A549 (cell line): ENCODE results near the gene ICA1L. TPM values are rescaled to one million over a fixed set of nuclear protein-coding genes. Genes with fewer than 3 reads are reported as not detected.

ENCODE experiments used
- ATAC-seq, 2 experiments: fragments of 200-7000 bp in 1 of 2; fragments of >200 bp in 1 of 2; cut with Nextera tagmentation in 1 of 2; cut with Tn5 transposase in 1 of 2; 3 replicates each; pipeline versions ENCODE4 v1.8.0 to v1.9.1; 2018 to 2020; ENCODE audit warnings: mild to moderate bottlenecking in 1 of 2, moderate library complexity in 1 of 2
- CTCF ChIA-PET: fragments of 300-600 bp; sonication (Branson Sonifier 250); formaldehyde crosslinking; extraction: SDS; loops from one replicate; lab custom pipeline; 2021; ENCODE audit warnings: antibody characterized with exemption, inconsistent platforms; lab: Yijun Ruan, JAX
- POLR2A ChIA-PET: fragments of 350-600 bp; formaldehyde crosslinking; extraction: SDS; loops from one replicate; lab custom pipeline; 2021; ENCODE audit warnings: antibody characterized with exemption, inconsistent platforms; lab: Yijun Ruan, JAX
- DNase-seq, 2 experiments: peaks; one replicate each; pipeline versions ENCODE4 v3.0.0 to v3.0.0-alpha.2; 2011 to 2016; ENCODE audit warnings: low read depth in 1 of 2, low spot score in 1 of 2
- FAIRE-seq: peaks from 2 replicates; lab custom pipeline; 2011; peaks lifted over from hg19 to GRCh38; lab: Jason Lieb, UNC
- H3K27ac ChIP-seq, 2 experiments: fragments of >200 bp; sonication (Bioruptor Twin); formaldehyde crosslinking; 3 replicates each; pipeline ENCODE4 v1.5.1; 2016 to 2017
- H3K4me1 ChIP-seq: fragments of >200 bp; sonication (Bioruptor Twin); formaldehyde crosslinking; 3 replicates; pipeline ENCODE4 v1.6.1; 2016
- H3K4me2 ChIP-seq: fragments of >200 bp; sonication (Bioruptor Twin); formaldehyde crosslinking; 3 replicates; pipeline ENCODE4 v1.6.1; 2016
- H3K4me3 ChIP-seq: fragments of >200 bp; sonication (Bioruptor Twin); formaldehyde crosslinking; 3 replicates; pipeline ENCODE4 v1.5.1; 2016
- H3K9me3 ChIP-seq: fragments of >200 bp; sonication (Bioruptor Twin); formaldehyde crosslinking; 3 replicates; pipeline ENCODE4 v1.6.1; 2016
- CBX2 ChIP-seq: fragments of 200-600 bp; sonication (generic); IDR thresholded peaks from 2 replicates; pipeline ENCODE4 v1.6.1; 2016; ENCODE audit warnings: low read depth, mild to moderate bottlenecking, borderline replicate concordance
- EHF ChIP-seq: fragments of 250-450 bp; sonication (Bioruptor Pico); IDR thresholded peaks from 2 replicates; pipeline ENCODE4 v1.5.0; 2020; ENCODE audit warnings: mild to moderate bottlenecking
- FOSL2 ChIP-seq, 2 experiments: fragments of 450-650 bp in 1 of 2; fragments of >200 bp in 1 of 2; sonication (Bioruptor Twin) in 1 of 2; formaldehyde crosslinking; IDR thresholded peaks; 2 replicates each; pipeline versions ENCODE4 v1.5.0 to v1.6.1; 2016 to 2020; ENCODE audit warnings: mild to moderate bottlenecking in 1 of 2, moderate library complexity in 1 of 2
- GATA3 ChIP-seq: IDR thresholded peaks from 2 replicates; pipeline ENCODE4 v1.6.1; 2012; ENCODE audit warnings: borderline replicate concordance
- HOXB5 ChIP-seq: fragments of 250-450 bp; sonication (Bioruptor Pico); IDR thresholded peaks from 2 replicates; pipeline ENCODE4 v1.5.0; 2020; ENCODE audit warnings: mild to moderate bottlenecking, moderate library complexity
- PHF8 ChIP-seq: fragments of 200-600 bp; sonication (generic); IDR thresholded peaks from 2 replicates; pipeline ENCODE4 v1.6.1; 2016; ENCODE audit warnings: low read depth, mild to moderate bottlenecking, antibody characterized with exemption, moderate library complexity, borderline replicate concordance
- RARB ChIP-seq: fragments of 250-450 bp; sonication (Bioruptor Pico); IDR thresholded peaks from 2 replicates; pipeline ENCODE4 v1.8.0; 2021; ENCODE audit warnings: mild to moderate bottlenecking, moderate library complexity
- SMC3 ChIP-seq: fragments of >200 bp; sonication (Bioruptor Twin); formaldehyde crosslinking; IDR thresholded peaks from 3 replicates; pipeline ENCODE4 v1.6.1; 2018; ENCODE audit warnings: inconsistent platforms
- SREBF2 ChIP-seq: fragments of 450-650 bp; IDR thresholded peaks from 2 replicates; pipeline ENCODE4 v1.6.1; 2014; ENCODE audit warnings: mild to moderate bottlenecking, moderate library complexity
- TP53 ChIP-seq: fragments of 250-450 bp; sonication (Bioruptor Pico); IDR thresholded peaks from 2 replicates; pipeline ENCODE4 v1.5.0; 2021; ENCODE audit warnings: mild to moderate bottlenecking, moderate library complexity
- WGBS: methylation state at CpG from one replicate; pipeline ENCODE4 v1.1.6; 2017; ENCODE audit errors: missing lambda C conversion rate; 5-methylcytosine and 5-hydroxymethylcytosine counted together
- polyA plus RNA-seq, 4 experiments: library from polyadenylated mRNA; depleted of rRNA in 3 of 4; stranded (reverse); fragments of >200 nt; fragmentation: RNase III in 1 of 4; extraction: RNeasy Plus Mini Kit Qiagen cat#74134 plus additional on column Dnase treatment in 1 of 4; gene quantifications; 2 replicates in 3 of 4; 3 replicates in 1 of 4; pipeline ENCODE4 v1.2.3, GENCODE V29; 2011 to 2017
- TF ChIP-seq, protein P1 (sequence below): fragments of >200 bp; sonication (Bioruptor Twin); formaldehyde crosslinking; IDR thresholded peaks from 3 replicates; pipeline ENCODE4 v1.5.1; 2016

Gene ICA1L
- polyA plus RNA-seq, 2 of the 4 experiments (the other 2 are of a cell fraction) = 2.2 to 6.0 TPM

DNA sequence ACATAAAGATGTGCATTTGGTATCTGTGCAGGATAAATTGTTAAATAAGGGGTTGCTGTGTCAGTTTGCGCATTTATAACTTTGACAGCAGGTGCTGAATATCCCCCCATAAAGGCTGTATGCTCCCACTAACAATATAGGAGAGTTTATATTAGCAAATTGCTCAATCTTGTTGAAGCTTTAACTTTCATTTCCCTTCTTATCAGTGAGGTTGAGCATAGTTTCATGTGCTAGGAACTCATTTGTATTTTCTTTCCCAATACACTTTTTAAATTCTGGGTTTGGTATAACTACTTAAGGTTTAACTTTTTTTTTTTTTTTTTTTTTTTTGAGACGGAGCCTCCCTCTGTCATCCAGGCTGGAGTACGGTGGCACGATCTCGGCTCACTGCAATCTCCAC, 147.8 kb downstream of the ICA1L start:
- H3K9me3 ChIP-seq = no peaks in the 10 kb centered on the region
- H3K4me3 ChIP-seq = no peak overlapping the region
- 97% methylated on average over 5 of the region's 5 CpGs for WGBS
- H3K4me1 ChIP-seq = peaks cover 8% of the 10 kb centered on the region; the same call in 2 of the 3 replicates
- ChIA-PET POLR2A (no interaction called here), CTCF (no interaction called here)
- FAIRE-seq = no peak
- TF ChIP-seq, protein P1, sequence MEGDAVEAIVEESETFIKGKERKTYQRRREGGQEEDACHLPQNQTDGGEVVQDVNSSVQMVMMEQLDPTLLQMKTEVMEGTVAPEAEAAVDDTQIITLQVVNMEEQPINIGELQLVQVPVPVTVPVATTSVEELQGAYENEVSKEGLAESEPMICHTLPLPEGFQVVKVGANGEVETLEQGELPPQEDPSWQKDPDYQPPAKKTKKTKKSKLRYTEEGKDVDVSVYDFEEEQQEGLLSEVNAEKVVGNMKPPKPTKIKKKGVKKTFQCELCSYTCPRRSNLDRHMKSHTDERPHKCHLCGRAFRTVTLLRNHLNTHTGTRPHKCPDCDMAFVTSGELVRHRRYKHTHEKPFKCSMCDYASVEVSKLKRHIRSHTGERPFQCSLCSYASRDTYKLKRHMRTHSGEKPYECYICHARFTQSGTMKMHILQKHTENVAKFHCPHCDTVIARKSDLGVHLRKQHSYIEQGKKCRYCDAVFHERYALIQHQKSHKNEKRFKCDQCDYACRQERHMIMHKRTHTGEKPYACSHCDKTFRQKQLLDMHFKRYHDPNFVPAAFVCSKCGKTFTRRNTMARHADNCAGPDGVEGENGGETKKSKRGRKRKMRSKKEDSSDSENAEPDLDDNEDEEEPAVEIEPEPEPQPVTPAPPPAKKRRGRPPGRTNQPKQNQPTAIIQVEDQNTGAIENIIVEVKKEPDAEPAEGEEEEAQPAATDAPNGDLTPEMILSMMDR = no peak
- TF ChIP-seq PHF8 (no peak), HOXB5 (CRISPR knock-in tag) (no peak), FOSL2 (IDR thresholded peaks at IDR 0.05) (no peak), FOSL2 (CRISPR knock-in tag; IDR thresholded peaks at IDR 0.05) (no peak), TP53 (CRISPR knock-in tag) (no peak), GATA3 (no peak), EHF (CRISPR knock-in tag) (no peak), SMC3 (no peak), RARB (CRISPR knock-in tag) (no peak), SREBF2 (no peak), CBX2 (no peak)
- H3K4me2 ChIP-seq = no peak overlapping the region
- DNase-seq = no peak
- no peak for ATAC-seq
- no peak overlapping the region for H3K27ac ChIP-seq

Other genes starting within 250 kb of the ICA1L start
- gene FAM117B, start 236.8 kb downstream of the ICA1L start, polyA plus RNA-seq (2011; rRNA removed) = 3.6 and 4.9 TPM in 2 replicates
- gene FAM117B, start 236.8 kb downstream of the ICA1L start, polyA plus RNA-seq (2017; fragmentation: RNase III; extraction: RNeasy Plus Mini Kit Qiagen cat#74134 plus additional on column Dnase treatment) = 2.9 to 3.6 TPM (median 3.6 TPM) in 3 replicates
- 74.3 and 120 TPM in 2 replicates for gene WDR12, start 39.9 kb upstream of the ICA1L start, polyA plus RNA-seq (2011; rRNA removed)
- 47.8 to 57.3 TPM (median 53.6 TPM) in 3 replicates for gene WDR12, start 39.9 kb upstream of the ICA1L start, polyA plus RNA-seq (2017; fragmentation: RNase III; extraction: RNeasy Plus Mini Kit Qiagen cat#74134 plus additional on column Dnase treatment)
- 6.0 and 7.9 TPM in 2 replicates for gene CARF, start 40.5 kb upstream of the ICA1L start, polyA plus RNA-seq (2011; rRNA removed)
- 2.1 to 3.0 TPM (median 2.3 TPM) in 3 replicates for gene CARF, start 40.5 kb upstream of the ICA1L start, polyA plus RNA-seq (2017; fragmentation: RNase III; extraction: RNeasy Plus Mini Kit Qiagen cat#74134 plus additional on column Dnase treatment)
- gene NBEAL1, start 143.1 kb upstream of the ICA1L start, polyA plus RNA-seq (2011; rRNA removed) = 11.4 and 11.9 TPM in 2 replicates
- gene NBEAL1, start 143.1 kb upstream of the ICA1L start, polyA plus RNA-seq (2017; fragmentation: RNase III; extraction: RNeasy Plus Mini Kit Qiagen cat#74134 plus additional on column Dnase treatment) = 3.8 to 5.4 TPM (median 4.2 TPM) in 3 replicates